Vagina (tissue), 2 donors: ENCODE measurements around the gene DYRK1A.

Source experiments
- POLR2AphosphoS5 ChIP-seq, 2 donors: sonication (generic); formaldehyde crosslinking; IDR thresholded peaks; one replicate each; pipeline ENCODE4 v1.9.0; 2017; ENCODE audit warnings: antibody characterized with exemption in 2 of 2, mild to moderate bottlenecking in 2 of 2, low read depth in 1 of 2; ENCODE audit not compliant: insufficient read depth in 1 of 2
- TF ChIP-seq, protein P1 (sequence below), 3 experiments: fragments of 450-650 bp in 2 of 3; fragments of 200-600 bp in 1 of 3; sonication (generic) in 1 of 3; IDR thresholded peaks; one replicate each; pipeline ENCODE4 v1.5.1; 2017 to 2019; ENCODE audit warnings: antibody characterized with exemption in 3 of 3, mild to moderate bottlenecking in 2 of 3, moderate library complexity in 2 of 3

- TF ChIP-seq POLR2AphosphoS5 (IDR thresholded peaks at IDR 0.05; ENCODE audit: insufficient read depth in 1 of 2, low read depth in 1 of 2): no peak
- TF ChIP-seq, protein P1, sequence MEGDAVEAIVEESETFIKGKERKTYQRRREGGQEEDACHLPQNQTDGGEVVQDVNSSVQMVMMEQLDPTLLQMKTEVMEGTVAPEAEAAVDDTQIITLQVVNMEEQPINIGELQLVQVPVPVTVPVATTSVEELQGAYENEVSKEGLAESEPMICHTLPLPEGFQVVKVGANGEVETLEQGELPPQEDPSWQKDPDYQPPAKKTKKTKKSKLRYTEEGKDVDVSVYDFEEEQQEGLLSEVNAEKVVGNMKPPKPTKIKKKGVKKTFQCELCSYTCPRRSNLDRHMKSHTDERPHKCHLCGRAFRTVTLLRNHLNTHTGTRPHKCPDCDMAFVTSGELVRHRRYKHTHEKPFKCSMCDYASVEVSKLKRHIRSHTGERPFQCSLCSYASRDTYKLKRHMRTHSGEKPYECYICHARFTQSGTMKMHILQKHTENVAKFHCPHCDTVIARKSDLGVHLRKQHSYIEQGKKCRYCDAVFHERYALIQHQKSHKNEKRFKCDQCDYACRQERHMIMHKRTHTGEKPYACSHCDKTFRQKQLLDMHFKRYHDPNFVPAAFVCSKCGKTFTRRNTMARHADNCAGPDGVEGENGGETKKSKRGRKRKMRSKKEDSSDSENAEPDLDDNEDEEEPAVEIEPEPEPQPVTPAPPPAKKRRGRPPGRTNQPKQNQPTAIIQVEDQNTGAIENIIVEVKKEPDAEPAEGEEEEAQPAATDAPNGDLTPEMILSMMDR (IDR thresholded peaks at IDR 0.05): no peak
These were observed 161.1 kb downstream of the DYRK1A start for GRCh38 chr21:37527716-37528115.
